HG02943 (cell line): ENCODE measurements around the gene GJD2.

Source experiments
- ATAC-seq: cut with Tn5 transposase; IDR thresholded peaks from one replicate; pipeline ENCODE4 v1.9.1; 2021; ENCODE audit warnings: mild to moderate bottlenecking, low read depth, moderate library complexity; ENCODE audit not compliant: unreplicated experiment

The GJD2 gene

GRCh38 chr15:34729056-34729455 lies 25.7 kb downstream of the GJD2 start:
- ATAC-seq, result no peak

- ATAC-seq, result no peak
Measured at GRCh38 chr15:34726406-34727100, 28.2 kb downstream of the GJD2 start.

DNA sequence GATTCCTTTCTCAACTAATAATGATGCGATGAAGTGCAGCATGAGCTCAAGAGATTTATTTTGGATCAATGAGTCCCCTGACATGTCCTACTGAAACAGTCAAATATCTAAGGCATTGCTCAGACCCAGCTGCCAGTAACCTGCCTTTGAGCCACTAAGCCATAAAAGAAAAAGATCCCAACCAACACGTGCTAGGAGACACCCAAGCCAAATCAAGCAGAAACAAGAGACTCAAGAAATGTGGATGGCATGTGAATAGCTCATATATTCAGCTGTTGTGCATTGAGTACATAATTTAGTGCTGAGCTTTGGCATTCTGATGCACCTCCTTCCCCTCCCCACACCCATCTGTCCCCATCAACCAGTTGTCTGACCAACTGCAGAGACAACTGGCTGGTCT lies 29.2 kb downstream of the GJD2 start:
- ATAC-seq, result no peak

GRCh38 chr15:34724481-34724880 lies 30.3 kb downstream of the GJD2 start:
- no peak for ATAC-seq

DNA sequence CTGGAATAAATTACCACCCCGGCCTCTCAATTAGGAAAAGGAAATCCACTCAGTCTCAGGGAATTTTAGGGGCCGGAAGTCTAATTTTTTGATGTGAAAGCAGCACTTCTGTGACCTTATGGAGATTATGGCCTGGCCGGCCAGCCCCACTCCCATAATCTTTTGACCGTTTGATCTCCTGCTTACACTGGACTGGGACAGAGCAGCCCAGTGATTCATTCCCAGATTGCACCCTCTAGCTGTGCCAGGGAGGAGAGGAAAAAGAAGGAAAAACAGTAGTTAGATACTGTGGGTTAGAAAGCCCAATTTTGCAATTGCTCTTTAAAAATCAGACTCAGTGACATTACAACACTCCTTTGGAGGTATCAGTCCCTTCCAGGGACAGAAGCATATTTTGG lies 32.4 kb downstream of the GJD2 start:
- no peak for ATAC-seq

DNA sequence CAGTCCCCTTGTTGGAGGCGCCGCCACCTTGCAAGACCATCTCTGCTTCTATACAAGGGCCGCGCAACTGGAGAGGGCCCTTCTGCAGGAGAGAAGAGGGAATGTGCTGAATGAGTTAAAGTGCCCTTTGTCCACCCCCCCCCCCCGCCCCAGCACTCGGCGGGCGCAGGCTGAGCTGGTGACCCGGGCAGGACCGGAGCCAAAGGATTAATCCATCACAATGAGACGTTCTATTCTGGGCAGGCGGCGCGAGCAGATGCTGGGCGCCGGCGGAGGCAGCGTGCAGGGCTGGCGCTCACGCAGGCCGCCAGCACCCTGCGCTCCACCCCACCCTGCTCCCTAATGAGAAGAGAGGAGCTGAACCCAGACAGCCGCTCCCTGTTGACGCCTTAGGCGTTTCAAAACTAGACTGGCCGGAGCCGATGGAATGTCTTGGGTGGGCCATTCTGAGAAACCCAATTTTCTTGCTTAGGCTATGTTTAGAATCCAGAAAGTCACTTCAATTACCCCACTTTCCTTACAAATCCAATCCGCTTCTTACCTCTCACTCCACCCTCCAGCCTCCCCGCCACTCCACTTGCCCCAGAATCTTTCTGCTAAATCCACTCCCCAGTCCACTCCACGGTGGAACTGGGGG lies 32.9 kb downstream of the GJD2 start:
- no peak for ATAC-seq

DNA sequence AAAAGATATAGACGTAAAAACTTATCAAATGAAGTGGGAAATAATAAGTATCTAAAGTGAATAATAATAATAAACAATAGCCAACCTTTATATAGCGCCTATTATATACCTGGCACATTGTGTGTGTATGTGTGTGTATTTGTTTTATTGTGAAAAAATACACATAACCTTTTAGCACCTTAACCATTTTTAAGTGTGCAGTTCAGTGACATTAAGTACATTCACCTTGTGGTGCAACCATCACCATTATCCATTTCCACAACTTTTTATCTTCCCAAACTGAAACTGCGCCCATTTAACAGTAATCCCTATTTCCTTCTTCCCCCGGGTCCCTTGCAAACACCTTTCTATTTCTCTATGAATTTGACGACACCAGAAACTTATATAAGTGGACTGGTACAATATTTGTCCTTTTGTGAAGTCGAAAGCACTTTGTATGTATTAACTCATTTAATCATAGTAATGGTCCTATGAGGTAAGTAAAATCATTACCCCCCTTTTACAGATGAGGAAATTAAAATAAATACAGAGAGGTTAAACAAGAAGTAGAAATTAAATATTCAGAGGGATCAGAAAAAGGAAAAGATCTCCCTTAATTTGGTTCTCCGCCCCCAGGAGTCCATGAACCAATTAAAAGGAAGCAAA lies 33.5 kb downstream of the GJD2 start:
- ATAC-seq, result no peak

DNA sequence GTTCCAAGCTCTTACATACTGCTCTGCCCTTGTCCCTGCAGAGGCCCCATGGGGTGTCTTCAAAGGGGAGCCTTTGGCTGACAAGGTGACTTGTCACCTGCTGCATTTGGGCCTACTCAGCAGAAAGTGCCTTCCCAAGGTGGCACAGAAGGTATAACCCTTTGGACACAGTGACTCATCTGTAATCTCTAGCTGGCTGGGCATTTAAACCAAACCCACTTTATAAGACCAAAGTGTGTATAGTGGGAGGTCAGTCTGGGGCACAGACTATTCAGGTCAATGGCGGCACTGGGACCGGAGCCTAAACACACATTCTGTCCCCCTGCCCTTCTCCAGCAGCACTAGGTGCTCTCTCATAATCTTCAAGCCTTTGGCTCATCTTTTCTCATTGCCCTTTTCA lies 35.1 kb downstream of the GJD2 start:
- ATAC-seq, result no peak

DNA sequence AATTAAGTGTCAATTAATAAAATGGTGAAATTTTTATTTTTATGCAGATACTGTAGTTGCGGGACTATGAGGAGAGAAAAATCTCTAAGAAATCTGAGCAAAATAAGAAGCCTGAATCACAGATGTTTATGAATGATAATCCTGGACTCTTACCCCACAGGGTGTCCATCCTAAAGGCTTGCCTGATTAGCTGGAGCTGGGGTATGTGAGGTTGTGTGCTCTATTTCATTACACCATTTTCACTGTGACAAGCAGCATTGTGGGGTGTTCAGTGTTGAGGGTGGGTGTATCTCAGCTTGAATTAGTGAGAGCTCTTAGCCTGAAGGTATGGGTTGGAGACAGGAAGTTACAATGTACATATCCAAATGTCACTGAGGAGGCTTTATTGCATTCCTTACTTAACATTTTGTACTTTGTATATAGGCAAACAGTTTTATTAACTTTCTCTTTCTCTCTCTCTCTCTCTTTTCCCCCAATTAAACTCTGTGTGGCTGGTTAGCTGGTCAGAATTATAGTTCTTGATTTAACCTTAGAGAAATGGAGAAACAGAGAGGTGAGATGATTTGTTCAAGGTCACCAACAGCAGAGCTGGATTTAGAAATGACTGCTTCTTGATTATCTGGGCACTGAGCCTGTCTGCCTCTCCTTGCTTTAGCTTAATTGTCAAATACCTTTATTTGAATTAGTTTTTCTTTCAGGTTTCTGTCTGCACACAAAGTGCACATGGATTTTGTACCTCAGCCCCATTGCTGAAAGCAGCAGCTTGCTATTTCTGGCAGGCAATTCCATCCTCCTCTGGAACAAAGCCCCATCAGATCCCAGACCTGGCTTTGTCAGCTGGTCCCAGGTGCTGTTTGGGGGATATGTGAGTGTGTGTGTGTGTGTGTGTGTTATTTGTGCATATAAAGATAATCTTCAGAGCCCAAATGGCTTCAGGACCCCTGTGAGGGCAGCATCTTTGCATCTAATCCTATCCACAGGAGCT lies 35.8 kb downstream of the GJD2 start:
- ATAC-seq, result no peak

DNA sequence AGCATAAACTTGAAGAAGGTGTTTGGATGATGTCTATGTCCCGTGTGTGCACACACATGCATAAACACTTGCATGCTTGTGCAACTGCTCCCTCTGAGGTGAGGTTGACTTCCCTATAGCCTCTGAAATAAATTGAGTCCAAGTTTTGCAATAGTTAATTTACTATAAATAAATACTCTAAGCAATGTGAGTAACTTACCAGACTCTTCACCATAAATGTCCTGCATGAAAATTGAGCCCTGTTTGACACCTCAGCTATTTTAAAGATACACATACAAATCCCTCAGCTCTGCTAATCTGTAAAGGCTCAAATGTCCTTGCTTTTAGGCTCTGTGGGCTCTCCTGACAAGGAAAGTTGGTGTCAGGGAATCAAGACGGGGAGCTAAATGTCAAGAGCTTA lies 37.1 kb downstream of the GJD2 start:
- no peak for ATAC-seq

- no peak for ATAC-seq
Measured at GRCh38 chr15:34716111-34716510, 38.7 kb downstream of the GJD2 start.

DNA sequence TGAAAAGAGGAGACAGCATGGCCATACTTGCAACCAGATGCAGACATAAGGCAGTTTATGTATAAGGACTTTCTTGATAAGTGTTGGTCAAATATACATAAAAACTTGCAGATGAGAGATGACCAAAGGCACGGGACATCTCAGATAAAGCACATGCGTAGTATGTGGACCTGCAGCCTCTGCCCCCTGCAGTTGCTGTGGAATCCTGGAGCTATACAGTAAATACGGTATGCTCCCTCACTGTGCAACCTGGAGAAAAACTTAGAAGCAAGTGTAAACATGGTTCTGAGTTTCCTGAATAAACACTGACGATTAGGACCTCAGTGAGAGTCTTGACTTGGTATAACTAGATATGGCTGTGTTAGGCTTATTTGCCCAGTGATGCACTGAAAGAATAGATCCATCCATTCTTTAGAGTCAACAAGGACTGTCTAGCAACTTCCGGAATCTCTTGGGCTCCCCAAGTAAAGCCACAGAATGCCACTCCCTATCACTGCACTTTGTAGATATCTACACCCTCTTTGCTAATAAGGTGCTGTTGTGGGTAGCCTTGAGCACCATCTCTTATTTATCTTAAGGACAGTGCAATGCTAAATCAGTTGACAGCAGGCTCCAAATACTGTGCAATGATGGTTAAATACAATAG lies 40.2 kb downstream of the GJD2 start:
- ATAC-seq, result no peak

DNA sequence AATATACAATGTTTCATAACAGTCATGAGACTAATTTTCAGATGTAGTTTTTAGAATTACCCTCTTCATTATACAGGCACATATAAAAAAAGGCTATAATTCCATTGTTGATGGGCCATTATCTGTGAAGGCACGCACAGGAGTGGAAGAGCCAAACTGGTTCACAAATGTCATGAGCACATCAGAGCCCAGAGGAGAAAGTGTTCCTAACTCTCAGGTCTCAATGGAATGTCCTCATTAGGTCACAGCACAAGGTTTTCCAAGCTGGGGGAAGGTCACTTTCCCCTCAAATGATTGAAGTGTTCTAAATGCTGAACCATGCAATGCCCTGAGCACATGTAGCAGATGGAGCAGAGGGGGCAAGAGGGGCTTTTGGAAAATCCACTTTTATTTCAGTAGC lies 41.2 kb downstream of the GJD2 start:
- ATAC-seq, result no peak

- ATAC-seq, result no peak
Measured at GRCh38 chr15:34709866-34710265, 44.9 kb downstream of the GJD2 start.

- no peak for ATAC-seq
Measured at GRCh38 chr15:34708422-34708821, 46.4 kb downstream of the GJD2 start.

DNA sequence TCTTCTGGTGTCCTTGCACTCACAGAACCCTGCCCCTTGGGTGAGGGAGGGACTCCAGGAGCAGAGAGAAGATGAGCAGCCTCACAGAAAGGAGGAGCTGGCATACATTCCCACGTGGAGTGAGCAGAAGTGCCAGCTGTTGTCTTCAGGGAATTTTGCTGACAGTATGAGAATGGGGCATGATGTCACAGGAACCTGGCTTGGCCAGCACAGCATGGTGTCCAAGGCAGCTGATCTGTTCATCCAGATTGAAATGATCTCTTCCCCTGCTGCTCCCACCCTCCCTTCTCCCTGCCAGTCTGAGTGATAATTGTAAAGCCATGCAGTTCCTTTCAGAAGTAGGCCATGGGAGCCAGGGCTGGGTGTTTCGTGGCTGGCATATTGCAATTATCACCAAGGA lies 53.3 kb downstream of the GJD2 start:
- ATAC-seq, result no peak
